GM21529 (cell line): ENCODE measurements around the gene FOXO6.

Experiments used
- ATAC-seq: cut with Tn5 transposase; IDR thresholded peaks from one replicate; pipeline ENCODE4 v1.9.1; 2021; ENCODE audit not compliant: unreplicated experiment

FOXO6 gene

DNA sequence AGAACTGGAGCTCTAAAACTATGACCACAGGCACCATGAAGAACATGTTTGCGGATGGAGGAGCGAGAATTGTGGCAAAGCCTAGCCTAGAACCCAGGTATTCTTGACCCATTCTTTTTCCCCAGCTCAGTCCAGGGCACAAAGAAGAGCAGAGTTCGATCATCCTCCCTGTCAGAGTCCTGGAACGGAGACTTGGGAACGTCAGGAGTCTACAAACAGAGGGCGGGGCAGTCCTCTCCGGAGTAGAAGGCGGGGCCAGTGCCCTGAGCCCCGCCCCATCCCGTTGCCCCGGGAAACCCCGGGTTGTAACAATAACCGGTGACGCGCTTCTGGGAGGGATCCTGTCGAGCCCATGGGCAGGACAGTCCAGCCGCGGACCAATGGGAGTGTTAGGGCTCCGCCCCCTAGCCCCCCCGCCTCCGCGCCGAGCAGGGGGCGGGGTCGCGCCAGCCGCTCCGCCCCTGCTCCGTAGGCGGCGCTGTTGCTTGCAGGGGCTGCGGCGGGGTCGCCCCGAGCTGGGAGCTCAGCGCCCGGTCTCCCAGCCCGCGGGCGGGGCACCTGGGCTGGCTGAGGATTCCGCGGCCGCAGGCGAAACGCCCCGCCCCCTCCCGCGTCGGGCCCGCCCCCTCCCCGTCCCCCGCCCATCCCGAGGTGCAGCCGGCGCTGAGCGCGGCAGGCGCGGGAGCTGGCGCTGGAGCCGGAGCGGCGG is at the start of gene FOXO6:
Gene FOXO6, plus strand, starts transcription at position 649 of the 709 bp plus-strand sequence.
- ATAC-seq: peak; percentile 93

DNA sequence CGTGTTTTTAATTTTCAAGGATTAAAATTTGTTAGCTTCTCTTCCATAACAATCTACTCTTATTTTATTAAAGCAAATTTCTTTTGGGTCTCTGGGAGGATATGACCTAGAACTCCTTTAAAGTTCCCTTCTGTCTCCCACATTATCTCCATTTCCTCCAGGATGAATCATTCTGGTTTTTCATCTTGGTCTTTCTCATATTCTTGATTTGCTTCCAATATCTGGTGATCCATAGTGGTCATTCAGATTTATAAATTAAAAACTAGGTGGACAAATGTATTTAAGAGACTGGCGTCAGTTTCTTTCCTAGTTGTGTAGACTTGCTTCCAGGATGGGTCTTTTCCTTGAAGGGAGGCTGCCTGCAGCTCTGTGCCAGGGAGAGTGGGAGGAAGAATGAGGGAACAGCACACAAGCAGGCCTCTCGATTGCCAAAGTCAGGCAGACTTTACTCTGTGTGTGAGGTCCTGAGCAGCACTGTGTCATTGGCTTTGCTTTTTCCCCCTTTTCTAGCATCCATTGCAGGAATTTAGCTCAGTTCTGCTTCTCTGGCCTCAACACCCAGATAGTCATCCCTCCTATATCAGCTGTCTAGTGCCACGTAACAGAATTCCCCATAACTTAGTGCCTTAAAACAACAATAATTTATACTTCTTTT is 48.1 kb upstream of the FOXO6 start:
- no peak for ATAC-seq

DNA sequence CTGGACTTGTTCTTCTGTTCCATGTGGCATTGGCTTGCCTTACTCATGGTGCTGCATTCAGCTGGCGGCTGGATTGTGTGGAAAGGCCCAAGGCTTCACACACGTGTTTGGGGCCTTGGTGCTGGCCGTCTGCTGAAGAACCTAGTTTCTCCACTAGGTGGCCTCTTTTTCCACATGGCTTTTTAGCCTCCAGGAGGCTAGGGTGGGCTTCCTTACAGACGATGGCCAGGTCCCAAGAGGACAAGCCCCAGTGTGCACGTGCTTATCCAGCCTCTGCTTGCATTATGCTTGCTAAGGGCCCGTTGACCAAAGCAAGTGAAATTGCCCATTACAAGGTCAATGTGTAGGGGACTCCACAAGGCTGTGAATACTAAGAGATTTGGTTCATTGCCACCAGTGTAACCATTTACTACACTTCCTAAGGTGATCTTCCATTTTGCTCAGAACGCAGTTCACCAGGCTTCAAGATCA is 47.5 kb upstream of the FOXO6 start:
- ATAC-seq: no peak

DNA sequence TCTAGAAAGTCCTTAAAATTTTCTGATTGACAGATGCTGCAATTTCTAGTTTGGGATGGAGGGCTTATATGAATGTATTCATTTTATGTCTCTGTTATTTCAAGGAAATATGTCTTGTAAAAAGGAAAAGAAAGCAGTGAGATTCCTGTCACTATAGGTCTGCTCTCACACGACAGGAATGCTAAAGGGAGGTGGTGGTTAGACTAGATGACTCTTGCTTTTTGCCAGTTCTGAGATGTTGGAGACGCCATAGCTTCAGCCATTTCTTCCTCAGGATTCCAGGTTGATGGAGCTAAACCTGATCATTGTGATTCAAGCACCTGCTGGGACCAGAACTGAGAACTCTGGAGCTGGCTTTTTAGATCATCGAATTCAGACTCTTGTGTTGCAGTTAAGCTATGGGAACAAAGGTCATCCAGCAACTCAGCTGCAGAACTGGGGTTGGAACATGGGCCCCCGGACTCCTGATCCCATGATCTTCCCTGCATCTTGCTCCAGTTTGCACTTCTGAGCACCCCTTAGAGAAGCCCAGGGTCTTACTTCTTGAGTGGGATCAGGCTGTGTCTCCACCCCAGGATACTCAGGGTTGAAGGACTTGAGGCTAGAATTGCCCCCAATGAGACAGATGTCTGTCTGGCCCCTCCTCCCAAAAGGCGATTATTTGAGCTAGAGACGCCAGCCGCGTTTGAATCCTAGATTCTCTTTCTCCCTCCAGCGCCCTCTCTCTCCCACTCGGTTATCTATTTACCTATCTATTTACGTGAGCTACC is 46.7 kb upstream of the FOXO6 start:
- ATAC-seq: no peak

DNA sequence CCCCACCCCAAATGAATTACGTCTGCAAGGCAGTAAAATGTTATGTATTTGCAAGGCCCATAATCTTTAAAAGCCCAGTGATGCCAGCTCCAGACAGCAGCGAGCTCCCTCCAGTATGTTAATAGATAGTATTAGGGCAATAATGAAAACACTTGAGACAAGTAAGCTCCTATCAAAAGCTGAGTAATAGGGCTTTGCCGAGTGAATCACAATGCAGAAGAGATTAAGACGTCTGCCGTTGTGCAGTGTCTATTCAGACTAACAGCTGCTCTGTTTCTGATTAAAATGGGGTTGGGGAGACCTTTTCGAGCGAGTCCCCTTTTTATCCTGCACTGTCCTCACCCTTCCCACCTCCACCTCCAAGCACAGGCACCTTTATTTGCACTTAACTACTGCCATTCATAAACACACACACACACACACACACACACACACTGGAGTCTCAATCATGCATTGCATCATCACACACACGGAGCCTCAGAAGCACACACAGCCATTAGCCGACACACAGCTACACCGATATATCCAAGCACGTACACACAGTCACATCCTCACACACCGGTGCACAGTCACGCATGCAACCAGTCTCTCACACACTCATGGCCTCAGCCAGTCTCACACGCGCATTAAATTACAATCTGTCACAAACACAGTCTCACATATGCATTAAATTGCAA is 46.0 kb upstream of the FOXO6 start:
- no peak for ATAC-seq

DNA sequence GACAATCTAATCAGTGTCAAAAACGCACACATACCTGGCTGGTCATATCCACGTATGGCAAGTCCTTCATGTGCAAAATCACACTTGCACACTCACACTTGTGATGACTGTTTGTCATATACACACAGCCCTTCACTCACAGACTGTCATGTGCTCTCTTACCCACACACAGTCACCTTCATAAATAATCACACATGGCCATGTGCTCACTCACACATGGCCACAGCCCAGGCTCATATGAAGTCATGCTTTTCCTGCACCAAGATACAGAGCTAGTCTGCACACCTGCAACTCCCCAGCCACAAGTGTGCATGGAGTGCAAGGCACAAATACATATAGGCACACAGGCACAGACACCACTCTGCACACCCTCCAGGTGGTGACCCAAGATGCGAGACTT is 45.4 kb upstream of the FOXO6 start:
- no peak for ATAC-seq

DNA sequence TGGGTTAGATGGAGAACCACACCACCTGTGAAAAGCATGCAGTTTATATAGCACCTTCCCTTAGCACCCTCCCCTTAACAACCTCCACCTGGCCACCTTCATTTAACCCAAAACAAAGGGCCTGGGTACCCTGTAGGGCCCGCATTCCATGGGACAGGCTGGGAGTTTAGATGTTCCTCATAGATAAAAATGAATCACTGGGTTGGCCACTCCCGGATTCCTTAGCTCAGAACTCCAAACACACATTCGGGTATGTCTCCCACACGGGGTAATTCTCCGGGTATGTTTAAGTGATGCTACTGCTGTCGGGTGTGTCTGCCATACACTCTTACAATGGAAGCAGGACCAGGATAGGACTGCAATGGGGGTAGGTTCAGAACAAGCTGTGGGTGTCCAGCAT is 43.9 kb upstream of the FOXO6 start:
- no peak for ATAC-seq

GRCh38 chr1:41318135-41318534 is 43.1 kb upstream of the FOXO6 start:
- no peak for ATAC-seq

- no peak for ATAC-seq
Observed at GRCh38 chr1:41319106-41319755, 42.0 kb upstream of the FOXO6 start.

- no peak for ATAC-seq
Observed at GRCh38 chr1:41319807-41320711, 41.2 kb upstream of the FOXO6 start.

DNA sequence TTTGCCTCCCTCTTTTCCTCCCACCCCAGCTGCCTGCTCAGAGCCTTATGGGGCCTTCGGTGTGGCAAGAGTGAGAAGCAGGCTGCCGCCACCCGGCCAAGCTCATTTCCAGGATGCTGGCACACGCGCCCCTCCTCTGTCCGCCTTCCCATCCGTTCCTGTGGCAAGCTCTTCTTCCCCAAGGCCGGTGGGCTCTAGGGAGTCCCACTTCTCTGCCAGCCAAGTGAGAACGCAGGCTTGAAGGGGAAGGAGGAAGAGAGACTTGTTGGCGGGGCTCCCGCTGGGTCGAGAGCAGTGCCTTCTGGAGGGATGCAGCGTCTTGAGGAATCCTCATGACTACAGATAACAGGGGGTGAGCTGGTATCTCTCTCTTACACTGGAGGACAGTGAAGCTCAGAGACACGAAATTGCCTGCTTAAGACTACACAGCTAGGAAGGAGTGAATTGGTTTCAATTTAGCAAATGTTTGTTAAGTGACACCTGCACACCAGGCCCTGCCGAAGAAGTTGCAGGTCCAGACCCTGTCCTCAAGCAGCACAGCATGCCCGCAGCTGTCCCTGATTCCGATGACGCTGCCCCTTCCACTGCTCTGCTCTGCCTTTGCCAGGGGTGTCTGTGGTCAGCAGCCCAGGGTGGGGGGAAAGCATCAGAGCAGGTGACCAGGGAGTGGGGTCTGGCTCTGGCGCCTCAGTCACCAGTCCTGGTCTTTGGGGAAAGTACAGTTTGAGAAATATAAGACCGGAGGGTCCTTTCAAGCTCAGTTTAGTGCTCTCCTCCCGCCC is 40.1 kb upstream of the FOXO6 start:
- ATAC-seq: no peak

DNA sequence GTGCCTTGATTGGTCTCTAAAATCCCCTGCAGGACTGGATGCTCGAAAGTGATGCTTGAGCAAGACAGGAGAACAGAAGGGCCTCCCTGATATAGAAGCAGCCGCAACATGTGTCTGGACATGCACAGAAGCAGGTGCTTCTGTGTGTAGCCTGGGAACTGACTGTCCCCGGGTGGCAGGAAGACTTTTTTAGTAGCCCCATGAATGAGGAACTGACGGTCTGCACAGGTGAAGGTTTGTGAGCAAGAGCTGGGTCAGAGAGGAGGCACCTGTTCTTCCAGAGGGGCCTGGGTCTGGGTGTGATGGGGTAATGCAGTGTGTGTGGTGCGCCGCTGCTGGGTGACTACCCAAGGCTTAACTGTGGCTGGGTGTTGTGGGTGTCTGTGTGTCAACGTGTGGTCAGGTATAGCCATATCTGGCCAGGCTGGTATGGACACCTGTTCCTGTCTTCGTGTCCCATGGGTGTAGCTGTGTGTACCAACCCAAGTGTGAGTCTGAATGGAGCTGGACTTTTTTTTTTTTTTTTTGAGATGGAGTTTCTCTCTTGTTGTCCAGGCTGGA is 39.1 kb upstream of the FOXO6 start:
- ATAC-seq: no peak

DNA sequence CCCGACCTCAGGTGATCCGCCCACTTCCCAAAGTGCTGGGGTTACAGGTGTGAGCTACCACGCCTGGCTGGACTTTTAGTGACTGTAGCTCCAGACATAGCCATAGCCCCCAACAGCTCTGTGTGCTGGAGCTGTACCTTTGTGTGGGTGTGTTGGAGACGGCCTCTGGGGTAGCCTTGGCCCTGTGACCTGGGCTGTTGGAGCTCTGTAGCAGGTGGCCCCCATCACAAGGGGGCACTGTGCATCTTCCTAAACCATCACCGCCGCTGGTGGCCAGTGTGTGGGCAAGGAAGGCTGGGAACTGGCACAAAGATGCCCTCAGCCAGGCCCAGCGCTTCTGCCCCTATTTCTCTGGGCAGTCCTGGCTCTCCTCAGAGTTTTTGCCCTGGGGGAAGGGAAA is 38.4 kb upstream of the FOXO6 start:
- no peak for ATAC-seq

- ATAC-seq: no peak
Observed at GRCh38 chr1:41323243-41323642, 38.0 kb upstream of the FOXO6 start.

GRCh38 chr1:41325801-41326200 is 35.4 kb upstream of the FOXO6 start:
- no peak for ATAC-seq

DNA sequence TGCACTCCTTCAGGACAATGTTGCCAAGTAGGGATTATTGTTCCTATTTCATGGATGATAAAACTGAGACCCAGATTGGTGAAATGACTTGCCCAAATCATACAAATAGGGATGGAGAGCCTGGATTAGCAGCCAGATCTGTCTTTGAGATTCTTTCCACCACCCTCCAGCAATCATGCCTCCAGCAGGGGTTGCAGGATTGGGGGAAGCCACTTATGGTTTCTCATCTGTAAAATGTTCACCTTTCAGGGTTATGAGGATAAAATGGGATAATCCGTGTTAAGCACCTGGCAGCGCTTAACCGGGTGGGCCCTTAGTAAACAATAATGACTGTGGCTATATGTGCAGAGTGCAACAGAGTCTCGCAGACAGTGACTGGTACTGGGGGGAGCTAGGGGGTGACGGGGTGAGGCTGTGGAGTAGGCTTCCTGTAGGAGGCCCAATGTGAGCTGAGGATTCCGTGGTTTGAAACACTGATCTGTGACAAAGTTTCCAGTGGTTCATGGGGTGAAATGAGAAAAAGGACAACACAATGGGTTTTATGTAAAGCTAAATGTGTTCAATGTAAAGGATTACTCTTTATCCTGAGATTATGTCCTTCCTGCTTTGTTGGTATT is 33.7 kb upstream of the FOXO6 start:
- ATAC-seq: no peak

- no peak for ATAC-seq
Observed at GRCh38 chr1:41328001-41328615, 33.1 kb upstream of the FOXO6 start.
